HG02798 (cell line): Measurements from ENCODE around the gene ZC3H12C.
A peak's percentile ranks its signal among the peaks of the same experiment; 100 is the strongest.

ENCODE experiments used
- ATAC-seq: cut with Tn5 transposase; IDR thresholded peaks from one replicate; pipeline ENCODE4 v1.9.1; 2021; ENCODE audit warnings: mild to moderate bottlenecking; ENCODE audit not compliant: unreplicated experiment, poor library complexity

The ZC3H12C gene

DNA sequence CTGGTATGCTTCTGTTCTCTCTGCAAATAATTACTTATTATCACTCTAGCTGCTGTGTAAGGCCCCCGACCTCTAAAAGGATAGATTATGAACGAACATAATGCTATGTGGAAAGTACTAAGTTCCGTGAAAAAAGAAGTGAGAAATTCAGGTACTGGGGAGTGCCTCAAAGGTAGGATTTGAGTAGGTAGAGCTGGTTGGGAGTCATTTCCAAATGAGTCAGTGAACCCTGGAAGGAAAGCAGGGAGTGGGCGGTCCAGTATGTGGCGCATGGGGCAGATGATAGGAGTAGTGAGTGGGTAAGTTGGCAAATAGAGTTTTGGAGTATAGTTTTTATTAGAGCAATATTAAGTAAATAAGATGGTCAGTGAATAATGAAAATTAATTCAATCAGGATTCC, 2.4 kb downstream of the ZC3H12C start:
- ATAC-seq: no peak

DNA sequence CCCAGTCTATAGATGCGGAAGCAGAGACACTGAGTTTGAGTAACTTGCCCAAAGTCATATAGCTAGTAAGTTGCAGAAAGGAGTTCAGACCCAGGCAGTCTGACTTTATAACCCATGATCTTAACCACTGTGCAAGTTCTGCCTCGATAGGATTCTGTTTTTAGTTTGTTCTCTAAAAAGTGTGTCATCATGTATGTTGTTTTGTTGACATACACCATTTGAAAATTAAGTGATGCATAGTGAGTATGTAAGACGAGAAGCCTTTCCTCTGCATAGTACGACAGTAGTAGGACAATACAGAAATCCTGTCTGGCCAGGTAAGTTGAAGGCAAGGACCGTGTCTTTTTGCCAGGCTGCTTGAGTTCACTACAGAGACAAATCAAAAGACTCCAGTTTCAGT, 3.3 kb downstream of the ZC3H12C start:
- ATAC-seq: no peak

- ATAC-seq: no peak
Observed at GRCh38 chr11:110097459-110098012, 4.3 kb downstream of the ZC3H12C start.

DNA sequence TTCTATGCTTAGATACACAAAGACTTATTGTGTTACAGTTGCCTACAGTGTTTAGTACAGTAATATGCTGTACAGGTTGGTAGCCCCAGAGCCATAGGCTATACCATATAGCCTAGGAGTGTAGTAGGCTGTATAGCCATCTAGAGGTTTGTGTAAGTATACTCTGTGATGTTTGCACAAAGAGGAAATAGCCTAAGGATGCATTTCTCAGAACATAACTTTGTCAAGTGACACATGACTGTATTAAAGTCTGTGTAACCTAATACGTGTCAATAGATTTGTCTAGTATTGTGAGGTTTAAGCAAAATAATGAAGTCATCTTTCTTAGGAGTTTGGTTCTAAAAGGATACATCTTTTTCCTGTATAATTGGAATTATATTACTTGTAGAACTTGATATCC, 5.5 kb downstream of the ZC3H12C start:
- peak; percentile 69 for ATAC-seq

GRCh38 chr11:110100476-110101240, 7.5 kb downstream of the ZC3H12C start:
- ATAC-seq: no peak

DNA sequence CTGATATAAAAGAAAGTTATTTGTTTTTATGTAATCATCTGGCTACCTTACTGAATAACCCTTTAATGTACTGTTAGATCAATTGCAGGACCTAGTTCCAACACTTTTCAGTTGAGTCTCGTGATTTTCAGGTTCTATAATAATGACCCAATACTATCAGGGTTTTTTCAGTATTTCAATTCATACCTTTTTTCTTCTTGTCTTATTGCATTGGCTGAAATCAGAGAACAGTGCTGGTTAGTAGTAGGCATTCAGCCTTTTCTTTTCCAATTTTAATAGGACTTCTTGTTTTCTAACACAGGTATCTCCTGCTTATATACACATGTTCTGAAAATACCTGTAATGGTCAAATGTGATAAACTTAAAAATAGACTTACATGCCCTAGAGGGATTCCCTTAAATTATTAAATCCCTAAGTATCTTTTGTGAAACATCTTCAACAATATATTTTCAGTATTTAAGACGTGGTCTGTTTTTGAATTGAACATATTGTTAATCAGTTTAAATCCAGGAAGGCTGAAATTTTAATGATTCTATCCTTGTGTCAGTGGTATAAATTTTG, 13.6 kb downstream of the ZC3H12C start:
- no peak for ATAC-seq

DNA sequence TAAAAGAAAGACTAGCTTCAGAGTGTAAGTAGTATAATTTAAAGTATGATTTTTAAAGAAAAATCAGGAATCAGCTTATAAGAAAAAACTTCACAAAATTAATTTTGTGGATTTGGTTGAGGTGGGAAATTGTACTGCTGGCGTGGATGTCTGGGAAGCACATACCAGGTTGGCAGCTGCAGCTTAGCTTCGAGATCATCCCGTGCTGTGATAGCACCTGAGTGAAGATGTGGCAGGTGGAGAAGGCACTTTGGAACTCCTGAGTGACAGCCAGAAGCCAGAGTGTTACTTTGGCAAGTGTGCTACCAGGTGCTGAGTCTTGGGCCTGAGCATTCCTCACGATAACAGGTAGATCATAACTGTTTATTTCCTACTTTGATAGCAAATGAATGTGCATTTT, 17.7 kb downstream of the ZC3H12C start:
- ATAC-seq: no peak

DNA sequence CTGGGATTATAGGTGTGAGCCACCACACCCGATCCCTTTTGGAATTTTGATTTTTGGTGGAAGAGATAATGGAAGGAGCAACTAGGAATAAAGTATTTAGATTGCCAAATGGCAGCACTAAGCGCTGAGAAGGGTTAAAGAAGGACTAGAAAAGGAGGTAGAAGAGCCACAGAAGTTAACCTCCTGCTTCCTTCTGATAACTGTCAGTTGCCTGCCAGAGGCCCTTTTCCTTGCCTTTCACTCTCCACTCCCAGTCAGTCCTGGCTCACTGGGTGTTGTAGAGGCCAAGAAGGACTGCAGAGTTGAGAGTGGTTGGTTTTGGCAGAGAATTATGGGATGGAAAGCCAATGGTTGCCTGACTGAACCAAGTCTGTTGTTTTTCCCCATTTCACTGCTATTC, 19.3 kb downstream of the ZC3H12C start:
- no peak for ATAC-seq

DNA sequence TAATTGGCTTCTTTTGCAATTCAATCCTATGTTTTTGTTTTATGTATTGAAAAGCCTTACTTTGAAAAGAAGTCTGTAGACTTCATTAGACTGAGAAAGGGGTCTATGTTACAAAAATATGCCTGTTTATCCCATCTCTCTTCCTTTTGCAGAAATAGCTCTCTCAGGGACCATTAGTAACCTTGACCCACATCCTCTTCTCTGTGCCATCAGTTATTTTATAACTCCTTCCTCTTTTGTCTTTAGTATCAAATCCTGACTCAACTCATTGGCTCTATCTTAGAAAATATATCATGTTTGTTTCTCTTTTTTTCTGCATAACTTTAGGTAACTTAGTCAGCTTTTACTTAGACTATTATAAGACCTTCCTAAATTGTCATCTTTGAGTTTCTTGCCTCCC, 20.3 kb downstream of the ZC3H12C start:
- ATAC-seq: no peak

DNA sequence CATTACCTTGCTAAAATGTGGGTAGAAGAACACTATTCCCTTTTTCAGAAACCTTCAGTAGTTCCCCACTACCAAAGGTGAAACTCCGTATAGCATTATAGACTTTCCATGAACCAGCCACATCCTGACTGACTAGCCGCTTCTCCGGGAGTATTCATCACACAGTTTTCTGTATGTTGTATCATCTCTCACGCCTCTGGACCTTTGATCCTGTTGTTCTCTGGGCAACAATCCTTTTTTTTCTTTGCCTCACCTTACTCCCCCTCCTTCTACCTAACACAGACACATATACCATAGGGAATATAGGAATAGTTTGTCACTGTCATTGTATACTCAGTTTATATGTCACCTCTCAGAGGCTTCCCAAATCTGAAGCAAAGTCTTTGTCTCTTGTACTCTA, 20.8 kb downstream of the ZC3H12C start:
- no peak for ATAC-seq

GRCh38 chr11:110119317-110119716, 26.1 kb downstream of the ZC3H12C start:
- ATAC-seq: no peak

- ATAC-seq: no peak
Observed at GRCh38 chr11:110121204-110121603, 28.0 kb downstream of the ZC3H12C start.

- peak; percentile 57 for ATAC-seq
Observed at GRCh38 chr11:110123003-110123402, 29.8 kb downstream of the ZC3H12C start.

GRCh38 chr11:110124605-110125004, 31.4 kb downstream of the ZC3H12C start:
- no peak for ATAC-seq

GRCh38 chr11:110125632-110126031, 32.4 kb downstream of the ZC3H12C start:
- ATAC-seq: no peak

DNA sequence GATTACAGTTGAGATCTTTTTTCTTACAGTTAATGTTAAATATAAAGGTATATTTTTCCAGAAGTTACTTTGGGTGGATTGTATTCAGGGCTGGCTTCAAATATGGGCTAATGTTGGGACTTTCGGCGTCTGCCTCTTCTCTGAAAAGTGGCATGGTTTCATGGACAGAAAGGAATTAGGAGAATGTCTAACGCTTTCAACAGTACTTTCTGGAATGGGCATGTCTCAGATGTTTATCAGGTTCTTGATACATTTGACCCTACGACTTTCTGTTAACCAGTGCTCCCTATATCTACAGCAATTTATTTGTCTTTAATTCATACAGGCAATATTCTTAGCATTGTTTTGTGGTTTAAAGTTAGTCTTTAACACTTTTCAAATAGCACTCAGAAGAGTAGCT, 33.7 kb downstream of the ZC3H12C start:
- no peak for ATAC-seq

DNA sequence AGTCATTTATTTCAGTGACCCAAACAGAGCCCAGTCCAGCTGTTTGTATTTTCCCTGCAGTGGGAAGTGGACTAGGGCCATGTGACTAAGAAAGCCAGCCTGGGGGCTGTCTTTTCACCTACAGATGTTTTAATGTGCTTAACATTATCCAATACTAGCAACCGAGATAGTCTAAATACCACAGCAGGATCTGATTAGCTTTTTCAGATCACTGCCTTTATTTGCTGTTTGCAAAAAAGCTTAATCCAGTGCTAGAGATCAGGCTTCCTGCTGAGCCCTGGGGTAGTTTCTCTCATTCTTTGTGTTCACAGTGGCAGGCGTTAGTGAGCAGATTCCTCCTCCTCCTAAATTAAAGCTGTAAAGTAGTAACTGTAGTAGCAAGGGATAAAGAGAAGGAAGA, 35.0 kb downstream of the ZC3H12C start:
- no peak for ATAC-seq

GRCh38 chr11:110130642-110131238, 37.5 kb downstream of the ZC3H12C start:
- ATAC-seq: no peak

- no peak for ATAC-seq
Observed at GRCh38 chr11:110131386-110132123, 38.4 kb downstream of the ZC3H12C start.

GRCh38 chr11:110133160-110133559, 40.0 kb downstream of the ZC3H12C start:
- ATAC-seq: no peak

- ATAC-seq: no peak
Observed at GRCh38 chr11:110134110-110134509, 40.9 kb downstream of the ZC3H12C start.
